C4-2B (cell line): ENCODE data around the gene ZFP64.

Experiments used
- CTCF ChIP-seq: fragments of 450-650 bp; conservative IDR thresholded peaks from 2 replicates; pipeline ENCODE4 v1.5.1; 2017; ENCODE audit warnings: mild to moderate bottlenecking
- ZFX ChIP-seq: fragments of 450-650 bp; IDR thresholded peaks from 2 replicates; pipeline ENCODE4 v1.6.1; 2017

- TF ChIP-seq CTCF: no peak
- TF ChIP-seq ZFX: no peak
Observed at GRCh38 chr20:52102126-52102525, 89.5 kb downstream of the ZFP64 start.
